Activated T-cell treated with anti-CD3 and anti-CD28 coated beads for 48 hours (primary cell): ENCODE data around the gene ELMO2.

Source experiments
- DNase-seq: peaks from one replicate; pipeline ENCODE4 v3.0.0-alpha.2; 2020; ENCODE audit warnings: low read depth

Gene ELMO2

GRCh38 chr20:46406200-46406985 lies at the start of gene ELMO2:
ELMO2 (minus strand) TSS chr20:46406615; CDS start chr20:46394482, 12,133 bp downstream.
- DNase-seq, result peak; percentile 93

- DNase-seq, result no peak
Measured at GRCh38 chr20:46455729-46456128, 49.3 kb upstream of the ELMO2 start.

GRCh38 chr20:46446851-46447250 lies 40.4 kb upstream of the ELMO2 start:
- DNase-seq, result no peak

- DNase-seq, result no peak
Measured at GRCh38 chr20:46439837-46440236, 33.4 kb upstream of the ELMO2 start.

- no peak for DNase-seq
Measured at GRCh38 chr20:46438156-46438750, 31.8 kb upstream of the ELMO2 start.

GRCh38 chr20:46435146-46435545 lies 28.7 kb upstream of the ELMO2 start:
- DNase-seq, result no peak

- no peak for DNase-seq
Measured at GRCh38 chr20:46434597-46434996, 28.2 kb upstream of the ELMO2 start.

- no peak for DNase-seq
Measured at GRCh38 chr20:46433051-46433450, 26.6 kb upstream of the ELMO2 start.

GRCh38 chr20:46430921-46431712 lies 24.7 kb upstream of the ELMO2 start:
- DNase-seq, result no peak

- no peak for DNase-seq
Measured at GRCh38 chr20:46427384-46427783, 21.0 kb upstream of the ELMO2 start.

GRCh38 chr20:46423882-46424482 lies 17.6 kb upstream of the ELMO2 start:
- DNase-seq, result no peak

GRCh38 chr20:46423342-46423741 lies 16.9 kb upstream of the ELMO2 start:
- no peak for DNase-seq

- no peak for DNase-seq
Measured at GRCh38 chr20:46420878-46421277, 14.5 kb upstream of the ELMO2 start.

- no peak for DNase-seq
Measured at GRCh38 chr20:46419882-46420281, 13.5 kb upstream of the ELMO2 start.

GRCh38 chr20:46416839-46417238 lies 10.4 kb upstream of the ELMO2 start:
- no peak for DNase-seq

- no peak for DNase-seq
Measured at GRCh38 chr20:46416421-46416820, 10.0 kb upstream of the ELMO2 start.

- no peak for DNase-seq
Measured at GRCh38 chr20:46415773-46416172, 9.4 kb upstream of the ELMO2 start.

- no peak for DNase-seq
Measured at GRCh38 chr20:46414608-46415007, 8.2 kb upstream of the ELMO2 start.

GRCh38 chr20:46411637-46412036 lies 5.2 kb upstream of the ELMO2 start:
- DNase-seq, result no peak

GRCh38 chr20:46408281-46408731 lies 1.9 kb upstream of the ELMO2 start:
- DNase-seq, result no peak

GRCh38 chr20:46407671-46407996 lies 1.2 kb upstream of the ELMO2 start:
- no peak for DNase-seq

GRCh38 chr20:46406986-46407670 lies 713 bp upstream of the ELMO2 start:
- DNase-seq, result peak; percentile 82
